ENCODE measurements around the gene UVRAG. TPM values are rescaled to one million over a fixed set of nuclear protein-coding genes. Genes with fewer than 3 reads are reported as not detected.

Gene UVRAG
- total RNA-seq, 1 donor from 2014 or later, result 14.1 TPM

DNA sequence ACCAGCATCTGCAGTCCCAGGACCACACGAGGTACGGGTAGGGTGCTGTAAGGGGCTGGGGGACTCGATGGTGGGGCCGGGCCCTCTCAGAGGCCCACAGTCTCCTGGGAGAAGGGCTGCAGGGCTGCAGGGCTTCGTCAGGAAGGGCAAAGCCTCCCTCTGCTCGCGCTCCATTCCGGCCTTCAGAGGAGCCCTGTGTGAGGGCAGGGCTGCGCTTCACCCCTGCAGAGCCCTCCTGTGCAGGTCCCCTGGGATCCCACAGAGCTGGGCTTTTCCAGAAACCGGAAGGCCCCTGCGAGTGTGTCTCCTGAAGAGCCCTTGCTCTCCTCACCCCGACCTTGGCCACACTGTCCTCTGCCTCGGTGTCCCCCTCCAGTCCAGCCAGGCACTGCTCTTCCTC is 364.1 kb downstream of the UVRAG start:
- DNase-seq (ENCODE audit: low read depth), result no peak

DNA sequence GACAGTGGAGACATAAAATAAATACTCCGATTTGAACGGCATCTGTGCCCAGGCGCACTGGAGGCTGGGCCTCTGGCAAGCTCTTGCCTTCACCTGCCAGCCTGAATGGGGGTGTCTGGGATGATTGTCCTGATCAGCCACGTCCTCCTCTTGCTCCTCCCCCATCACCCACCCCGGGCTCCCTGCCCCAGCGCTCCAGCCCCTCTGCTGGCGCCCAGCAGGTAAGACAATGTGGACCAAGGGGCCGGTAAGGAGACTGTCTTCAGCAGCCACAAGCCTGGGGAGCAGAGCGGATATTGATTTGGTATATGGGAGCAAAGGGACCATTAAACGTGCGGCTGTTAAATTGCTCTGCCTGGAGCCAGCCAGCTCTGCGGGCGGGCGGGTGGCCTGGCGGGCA is 366.4 kb downstream of the UVRAG start:
- DNase-seq (ENCODE audit: low read depth), result no peak

DNA sequence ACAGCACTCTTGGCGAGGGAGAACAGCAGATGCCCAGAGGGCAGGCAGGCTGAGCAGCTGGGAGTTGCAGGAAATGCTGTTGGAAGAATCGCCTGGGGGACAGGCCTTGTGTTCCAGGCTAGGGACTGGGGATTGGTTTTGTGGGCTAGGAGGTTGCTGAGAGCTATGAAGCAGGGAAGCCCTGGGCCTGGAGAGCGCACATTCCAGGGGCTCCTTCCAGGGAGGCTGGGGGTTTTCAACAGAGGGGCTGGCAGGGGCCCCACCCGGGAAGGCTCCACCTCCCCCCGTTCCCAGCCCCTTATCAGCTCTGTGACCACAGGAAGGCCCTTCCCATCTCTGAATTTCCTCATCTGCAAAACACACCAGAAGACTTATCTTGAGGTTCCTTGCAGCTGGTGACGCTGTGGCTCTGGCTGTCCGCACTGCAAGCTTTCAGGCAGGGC is 369.6 kb downstream of the UVRAG start:
- DNase-seq (ENCODE audit: low read depth), result peak; percentile 80

DNA sequence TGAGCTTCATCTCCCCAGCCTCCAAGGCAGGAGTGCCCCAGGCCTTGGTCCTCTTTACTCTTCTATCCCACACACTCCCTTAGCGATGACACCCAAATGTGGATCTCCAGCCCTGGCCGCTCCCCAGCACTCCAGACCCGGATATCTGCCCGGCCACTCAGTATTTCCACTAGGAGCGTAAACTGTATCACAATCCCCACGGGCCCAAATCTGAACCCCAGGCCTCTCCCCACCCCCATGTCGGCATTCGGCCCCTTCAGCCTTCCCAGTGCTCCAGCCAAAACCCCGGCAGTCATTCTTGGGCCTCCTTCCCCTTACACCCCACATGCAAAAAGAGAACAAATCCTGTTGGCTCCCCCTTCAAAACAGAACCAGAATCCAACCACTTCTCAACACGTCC is 370.5 kb downstream of the UVRAG start:
- DNase-seq (ENCODE audit: low read depth), result no peak

- DNase-seq (ENCODE audit: low read depth), result peak; percentile 70
Measured at GRCh38 chr11:76185931-76186401, 371.0 kb downstream of the UVRAG start.

GRCh38 chr11:76186776-76187279 is 371.8 kb downstream of the UVRAG start:
- peak; percentile 88 for DNase-seq (ENCODE audit: low read depth)

- no peak for DNase-seq (ENCODE audit: low read depth)
Measured at GRCh38 chr11:76188873-76189272, 373.9 kb downstream of the UVRAG start.

DNA sequence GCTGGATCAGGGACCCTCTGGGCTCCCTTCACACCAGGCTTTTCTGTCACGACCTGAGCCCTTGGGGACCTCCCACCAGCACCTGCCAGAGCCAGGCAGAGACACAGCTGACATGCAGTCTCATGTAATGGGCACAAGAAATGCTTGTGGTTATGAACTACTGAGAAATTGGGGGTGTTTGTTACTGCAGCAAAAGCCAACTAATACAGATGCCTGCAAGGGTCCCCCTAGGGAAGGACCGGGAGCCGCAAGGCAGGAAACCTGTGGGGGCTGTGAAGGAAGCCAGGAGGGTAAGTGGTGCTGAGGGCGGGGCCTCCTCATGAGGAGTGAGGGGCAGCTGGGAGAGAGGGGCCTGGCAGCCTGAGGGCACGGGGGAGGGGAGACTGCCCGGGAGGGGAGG is 374.7 kb downstream of the UVRAG start:
- no peak for DNase-seq (ENCODE audit: low read depth)

GRCh38 chr11:76190376-76190775 is 375.4 kb downstream of the UVRAG start:
- no peak for DNase-seq (ENCODE audit: low read depth)

Other genes with a start within 250 kb of the UVRAG start
- 0.05 and 0.21 TPM in 2 replicates for gene MAP6, start 146.2 kb upstream of the UVRAG start, total RNA-seq
- not detected in 2 replicates for gene MOGAT2, start 97.4 kb upstream of the UVRAG start, total RNA-seq
- gene DGAT2, start 46.4 kb upstream of the UVRAG start, total RNA-seq, result 1.2 and 1.7 TPM in 2 replicates